Adipocyte (in vitro differentiated cells): ENCODE measurements around the gene KLF17.

Experiments
- DNase-seq: peaks from one replicate; pipeline ENCODE4 v3.0.0-alpha.2; 2015; ENCODE audit warnings: low read depth
- H3K27me3 ChIP-seq: replicated peaks from 2 replicates; pipeline ENCODE4 v1.7.0; 2013; ENCODE audit warnings: mild to moderate bottlenecking, low read length, moderate library complexity; ENCODE audit not compliant: control insufficient read depth, insufficient read depth
- H3K36me3 ChIP-seq: 2 replicates; pipeline ENCODE4 v1.7.0; 2013; ENCODE audit warnings: low read length, mild to moderate bottlenecking, moderate library complexity; ENCODE audit not compliant: control insufficient read depth, insufficient read depth, severe bottlenecking
- H3K4me1 ChIP-seq: 2 replicates; pipeline ENCODE4 v1.7.0; 2013; ENCODE audit warnings: mild to moderate bottlenecking, low read length, moderate library complexity; ENCODE audit not compliant: control insufficient read depth, insufficient read depth
- H3K4me3 ChIP-seq: 2 replicates; pipeline ENCODE4 v1.7.0; 2013; ENCODE audit warnings: mild to moderate bottlenecking, low read length, moderate library complexity
- H3K9ac ChIP-seq: 2 replicates; pipeline ENCODE4 v1.7.0; 2013; ENCODE audit warnings: mild to moderate bottlenecking, low read length, moderate library complexity
- H3K9me3 ChIP-seq: 2 replicates; pipeline ENCODE4 v1.7.0; 2013; ENCODE audit warnings: mild to moderate bottlenecking, low read length, moderate library complexity; ENCODE audit not compliant: control insufficient read depth

Gene KLF17

GRCh38 chr1:44157903-44158302 lies 39.3 kb downstream of the KLF17 start:
- no peak for DNase-seq
- H3K4me1 ChIP-seq: no peaks in the 10 kb centered on the region
- no peaks in the 10 kb centered on the region for H3K27me3 ChIP-seq
- H3K9ac ChIP-seq: no peak overlapping the region
- H3K9me3 ChIP-seq: peaks cover 6% of the 10 kb centered on the region
- no peak overlapping the region for H3K4me3 ChIP-seq
- no peaks in the 10 kb centered on the region for H3K36me3 ChIP-seq

GRCh38 chr1:44158871-44159270 lies 40.2 kb downstream of the KLF17 start:
- DNase-seq: no peak
- H3K9me3 ChIP-seq: peaks cover 6% of the 10 kb centered on the region
- no peaks in the 10 kb centered on the region for H3K4me1 ChIP-seq
- H3K9ac ChIP-seq: no peak overlapping the region
- H3K4me3 ChIP-seq: no peak overlapping the region
- no peaks in the 10 kb centered on the region for H3K27me3 ChIP-seq
- no peaks in the 10 kb centered on the region for H3K36me3 ChIP-seq

GRCh38 chr1:44161546-44161945 lies 42.9 kb downstream of the KLF17 start:
- Histone ChIP-seq H3K4me3 (no peak overlapping the region), H3K9me3 (peaks cover 6% of the 10 kb centered on the region), H3K9ac (no peak overlapping the region), H3K4me1 (no peaks in the 10 kb centered on the region), H3K36me3 (no peaks in the 10 kb centered on the region), H3K27me3 (no peaks in the 10 kb centered on the region)
- DNase-seq: no peak

GRCh38 chr1:44168520-44169098 lies 50.0 kb downstream of the KLF17 start:
- Histone ChIP-seq H3K4me1 (peaks cover 9% of the 10 kb centered on the region), H3K36me3 (no peaks in the 10 kb centered on the region), H3K27me3 (no peaks in the 10 kb centered on the region), H3K9me3 (peaks cover 9% of the 10 kb centered on the region), H3K9ac (no peak overlapping the region), H3K4me3 (no peak overlapping the region)
- no peak for DNase-seq

GRCh38 chr1:44170281-44170823 lies 51.7 kb downstream of the KLF17 start:
- DNase-seq: peak; percentile 44
- Histone ChIP-seq H3K4me1 (peaks cover 9% of the 10 kb centered on the region), H3K36me3 (no peaks in the 10 kb centered on the region), H3K9me3 (peaks cover 17% of the 10 kb centered on the region), H3K4me3 (no peak overlapping the region), H3K9ac (no peak overlapping the region), H3K27me3 (no peaks in the 10 kb centered on the region)

GRCh38 chr1:44174630-44175029 lies 56.0 kb downstream of the KLF17 start:
- peak; percentile 16 for DNase-seq
- no peaks in the 10 kb centered on the region for H3K27me3 ChIP-seq
- no peak overlapping the region for H3K4me3 ChIP-seq
- H3K4me1 ChIP-seq: peaks cover 9% of the 10 kb centered on the region
- no peaks in the 10 kb centered on the region for H3K36me3 ChIP-seq
- H3K9ac ChIP-seq: no peak overlapping the region
- H3K9me3 ChIP-seq: peaks cover 10% of the 10 kb centered on the region
